Measurements from ENCODE around the gene IL36G. TPM values are rescaled to one million over a fixed set of nuclear protein-coding genes. Genes with fewer than 3 reads are reported as not detected.

The IL36G gene
- total and polyA plus RNA-seq, 2 of the 13 experiments (the other 11 are each of a cell fraction or from before 2014, with no cell fraction given): not detected

- no peak for FAIRE-seq
- Histone ChIP-seq H3K79me2 (ENCODE audit: insufficient read depth, low read length) (no peaks in the 10 kb centered on the region), H3K27ac (ENCODE audit: extremely low read length, insufficient read depth, low read length) (no peak overlapping the region), H3K9me3 (ENCODE audit: low read length) (no peaks in the 10 kb centered on the region), H3K4me3 (replicated peaks in 1 of 3; ENCODE audit: insufficient read depth in 1 of 3, low read depth in 2 of 3, low read length in 3 of 3) (no peak overlapping the region), H2AFZ (ENCODE audit: low read length) (no peak overlapping the region), H3K27me3 (ENCODE audit: control insufficient read depth in 1 of 2, insufficient read depth in 2 of 2, low read length in 2 of 2) (peaks cover 0 to 5% of the 10 kb centered on the region in 2 experiments; a peak in 2 of 5 replicates), H3K36me3 (replicated peaks in 1 of 2; ENCODE audit: control insufficient read depth in 1 of 2, insufficient read depth in 2 of 2, low read length in 2 of 2) (no peaks in the 10 kb centered on the region), H4K20me1 (ENCODE audit: insufficient read depth, low read length) (no peaks in the 10 kb centered on the region), H3K4me1 (ENCODE audit: insufficient read depth, low read length) (no peaks in the 10 kb centered on the region), H3K9ac (ENCODE audit: insufficient read depth, low read depth, low read length) (no peak overlapping the region), H3K4me2 (ENCODE audit: low read depth, low read length) (no peak overlapping the region)
- ATAC-seq: no peak
- ChIA-PET CTCF (ENCODE audit: low intra/inter-chr PET ratio, low total read pairs) (no interaction called here), POLR2A (no interaction called here)
- TF ChIP-seq ZNF569 (CRISPR knock-in tag; IDR thresholded peaks at IDR 0.05; ENCODE audit: borderline replicate concordance): no peak
- no peak for TF ChIP-seq SNRNP70 (IDR thresholded peaks at IDR 0.05; ENCODE audit: low read depth, low read length)
- no peak for TF ChIP-seq MATR3 (CRISPR knock-in tag; IDR thresholded peaks at IDR 0.05)
- no peak for TF ChIP-seq NFYC (CRISPR knock-in tag; IDR thresholded peaks at IDR 0.05)
- TF ChIP-seq PAX8 (CRISPR knock-in tag; IDR thresholded peaks at IDR 0.05; ENCODE audit: borderline replicate concordance): no peak
- TF ChIP-seq SOX6 (IDR thresholded peaks at IDR 0.05): no peak
- TF ChIP-seq SOX6 (CRISPR knock-in tag; IDR thresholded peaks at IDR 0.05): no peak
- no peak for TF ChIP-seq ZNF605 (CRISPR knock-in tag; IDR thresholded peaks at IDR 0.05)
- no peak for TF ChIP-seq SP2 (CRISPR knock-in tag; IDR thresholded peaks at IDR 0.05)
- no peak for TF ChIP-seq SATB2 (CRISPR knock-in tag; IDR thresholded peaks at IDR 0.05)
- TF ChIP-seq ZNF264 (CRISPR knock-in tag; IDR thresholded peaks at IDR 0.05): no peak
- TF ChIP-seq HDAC1 (CRISPR knock-in tag; IDR thresholded peaks at IDR 0.05): no peak
- WGBS (ENCODE audit: low lambda C conversion rate): 26% methylated on average over 2 of the region's 2 CpGs
- BruUV-seq (replicated peaks): no TSS peak
- DNase-seq (ENCODE audit: low spot score): no peak
- intact Hi-C loops (cut with micrococcal nuclease; ENCODE audit: unreplicated experiment): no loop called here
- in situ Hi-C loops (cut with HindIII; ENCODE audit: extremely low pct_ligation_motif_present, low pct_unique_long_range_greater_than_20kb): no loop called here
Observed at GRCh38 chr2:112967023-112967422, 10.8 kb upstream of the IL36G start.

All from HepG2 (cell line).